ENCODE results near the gene TUBG2. TPM values are rescaled to one million over a fixed set of nuclear protein-coding genes. Genes with fewer than 3 reads are reported as not detected.

Gene TUBG2
- total RNA-seq, 1 experiment from 2014 or later = 26.1 TPM

- DNase-seq = no peak
- intact Hi-C loops (cut with micrococcal nuclease; ENCODE audit: unreplicated experiment) = no loop called here
- H3K4me3 Mint-ChIP-seq (ENCODE audit: low read depth, unreplicated experiment) = no peak overlapping the region
- H3K27ac Mint-ChIP-seq (ENCODE audit: unreplicated experiment) = no peak overlapping the region
- H3K9me3 Mint-ChIP-seq (ENCODE audit: low read depth, unreplicated experiment) = no peaks in the 10 kb centered on the region
- CTCF ChIA-PET = no interaction called here
- H3K36me3 Mint-ChIP-seq (ENCODE audit: insufficient read depth, unreplicated experiment) = no peaks in the 10 kb centered on the region
- H3K27me3 Mint-ChIP-seq (ENCODE audit: unreplicated experiment) = peaks cover 8% of the 10 kb centered on the region
- H3K4me1 Mint-ChIP-seq (ENCODE audit: low read depth, unreplicated experiment) = no peaks in the 10 kb centered on the region
- no TSS peak for BruUV-seq (replicated peaks)
- no peak for TF ChIP-seq CTCF (IDR thresholded peaks at IDR 0.05; ENCODE audit: unreplicated experiment)
These were observed 33.4 kb downstream of the TUBG2 start for GRCh38 chr17:42692489-42692888.

- Mint-ChIP-seq H3K36me3 (ENCODE audit: insufficient read depth, unreplicated experiment) (peaks cover 7% of the 10 kb centered on the region), H3K27me3 (ENCODE audit: unreplicated experiment) (no peaks in the 10 kb centered on the region), H3K4me1 (ENCODE audit: low read depth, unreplicated experiment) (no peaks in the 10 kb centered on the region), H3K4me3 (ENCODE audit: low read depth, unreplicated experiment) (no peak overlapping the region), H3K27ac (ENCODE audit: unreplicated experiment) (no peak overlapping the region), H3K9me3 (ENCODE audit: low read depth, unreplicated experiment) (no peaks in the 10 kb centered on the region)
- BruUV-seq (replicated peaks) = no TSS peak
- CTCF ChIA-PET = no interaction called here
- no peak for DNase-seq
- TF ChIP-seq CTCF (IDR thresholded peaks at IDR 0.05; ENCODE audit: unreplicated experiment) = no peak
- intact Hi-C loops (cut with micrococcal nuclease; ENCODE audit: unreplicated experiment) = no loop called here
These were observed 35.4 kb downstream of the TUBG2 start for GRCh38 chr17:42694524-42694923.

GRCh38 chr17:42695500-42695899, 36.4 kb downstream of the TUBG2 start:
- H3K9me3 Mint-ChIP-seq (ENCODE audit: low read depth, unreplicated experiment) = no peaks in the 10 kb centered on the region
- no peak overlapping the region for H3K27ac Mint-ChIP-seq (ENCODE audit: unreplicated experiment)
- peaks cover 7% of the 10 kb centered on the region for H3K36me3 Mint-ChIP-seq (ENCODE audit: insufficient read depth, unreplicated experiment)
- H3K4me1 Mint-ChIP-seq (ENCODE audit: low read depth, unreplicated experiment) = no peaks in the 10 kb centered on the region
- TF ChIP-seq CTCF (IDR thresholded peaks at IDR 0.05; ENCODE audit: unreplicated experiment) = no peak
- no peaks in the 10 kb centered on the region for H3K27me3 Mint-ChIP-seq (ENCODE audit: unreplicated experiment)
- CTCF ChIA-PET = no interaction called here
- no peak for DNase-seq
- no peak overlapping the region for H3K4me3 Mint-ChIP-seq (ENCODE audit: low read depth, unreplicated experiment)
- intact Hi-C loops (cut with micrococcal nuclease; ENCODE audit: unreplicated experiment) = no loop called here
- no TSS peak for BruUV-seq (replicated peaks)

- Mint-ChIP-seq H3K9me3 (ENCODE audit: low read depth, unreplicated experiment) (no peaks in the 10 kb centered on the region), H3K27ac (ENCODE audit: unreplicated experiment) (no peak overlapping the region), H3K4me1 (ENCODE audit: low read depth, unreplicated experiment) (no peaks in the 10 kb centered on the region), H3K36me3 (ENCODE audit: insufficient read depth, unreplicated experiment) (peaks cover 7% of the 10 kb centered on the region), H3K27me3 (ENCODE audit: unreplicated experiment) (no peaks in the 10 kb centered on the region), H3K4me3 (ENCODE audit: low read depth, unreplicated experiment) (no peak overlapping the region)
- CTCF ChIA-PET = interaction anchor here (0.6 to 1.6 kb wide), 5 partner anchors 12 to 168 kb away, joined by 3 to 5 read pairs (median 4); no protein-coding TSS in a partner anchor
- no peak for DNase-seq
- intact Hi-C loops (cut with micrococcal nuclease; ENCODE audit: unreplicated experiment) = no loop called here
- TF ChIP-seq CTCF (IDR thresholded peaks at IDR 0.05; ENCODE audit: unreplicated experiment) = no peak
- BruUV-seq (replicated peaks) = no TSS peak
These were observed 38.2 kb downstream of the TUBG2 start for GRCh38 chr17:42697108-42697811.
